Thyroid gland (tissue), 4 donors: ENCODE results near the gene MICOS13.
"Not testable (repeated sequence)": the region's sequence is repeated elsewhere in the genome, so short reads cannot be mapped to it uniquely, and the experiment has no call there.

Experiments
- CTCF ChIP-seq, 6 experiments: fragments of 200-600 bp in 3 of 6; fragments of 450-650 bp in 3 of 6; sonication (generic) in 3 of 6; IDR thresholded peaks; one replicate each; pipeline ENCODE4 v1.5.1; 2016 to 2019; ENCODE audit warnings: antibody characterized with exemption in 6 of 6, mild to moderate bottlenecking in 2 of 6, inconsistent platforms in 1 of 6, moderate library complexity in 1 of 6
- POLR2A ChIP-seq, 2 donors: fragments of 450-650 bp; IDR thresholded peaks; one replicate each; pipeline ENCODE4 v1.6.1; 2017; ENCODE audit warnings: antibody characterized with exemption in 2 of 2, mild to moderate bottlenecking in 2 of 2, moderate library complexity in 1 of 2

GRCh38 chr19:5702053-5702410 is 21.7 kb upstream of the MICOS13 start:
- not testable (repeated sequence) for TF ChIP-seq CTCF, POLR2A (IDR thresholded peaks at IDR 0.05)
